NT2/D1 (cell line): ENCODE data around the gene CAMK2D.

Source experiments
- YY1 ChIP-seq: IDR thresholded peaks from 2 replicates; pipeline ENCODE4 v1.6.1; 2011; ENCODE audit not compliant: insufficient read length, insufficient read depth
- ZNF274 ChIP-seq: IDR thresholded peaks from 2 replicates; pipeline ENCODE4 v1.6.1; 2011; ENCODE audit warnings: mild to moderate bottlenecking, low read depth, low read length

DNA sequence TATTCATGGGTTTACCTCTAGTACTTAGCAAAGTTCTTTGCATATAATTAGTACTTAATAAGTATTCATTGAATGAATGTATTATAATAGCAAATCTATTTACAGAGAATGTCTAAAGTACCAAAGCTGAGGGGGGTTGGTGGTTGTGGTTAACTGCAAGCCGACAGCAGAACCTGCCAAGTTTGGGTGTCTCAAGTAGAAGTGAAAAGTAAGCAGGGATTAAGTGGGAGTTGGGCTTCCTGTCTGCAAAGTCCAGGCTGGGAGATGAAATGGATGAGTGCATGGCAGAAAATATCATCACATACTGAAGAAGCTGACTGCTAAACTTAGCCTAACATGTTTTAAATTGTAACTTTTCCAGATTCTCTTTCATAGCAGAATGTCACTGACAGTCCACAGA, 169.6 kb downstream of the CAMK2D start:
- TF ChIP-seq YY1 (no peak), ZNF274 (no peak)
